Urinary bladder (tissue), 4 donors: ENCODE data around the gene TLE1. TPM values are rescaled to one million over a fixed set of nuclear protein-coding genes. Genes with fewer than 3 reads are reported as not detected.

Experiments used
- DNase-seq: peaks from one replicate; pipeline ENCODE4 v3.0.0-alpha.2; 2015; ENCODE audit errors: extremely low spot score
- H3K27ac ChIP-seq: one replicate; pipeline ENCODE4 v1.5.1; 2013; ENCODE audit warnings: low read depth, mild to moderate bottlenecking, moderate library complexity
- H3K36me3 ChIP-seq: one replicate; pipeline ENCODE4 v1.6.1; 2013; ENCODE audit warnings: mild to moderate bottlenecking, moderate library complexity; ENCODE audit not compliant: insufficient read depth
- H3K4me1 ChIP-seq: one replicate; pipeline ENCODE4 v1.6.1; 2013; ENCODE audit warnings: mild to moderate bottlenecking, moderate library complexity; ENCODE audit not compliant: insufficient read depth
- H3K4me3 ChIP-seq: one replicate; pipeline ENCODE4 v1.5.1; 2013; ENCODE audit warnings: low read depth, low read length
- WGBS: extraction: QIAGEN DNeasy Blood & Tissue Kit; methylation state at CpG from one replicate; pipeline ENCODE4 v1.1.7; 2013; 5-methylcytosine and 5-hydroxymethylcytosine counted together
- polyA plus RNA-seq: library from polyadenylated mRNA; stranded (reverse); fragments of 200-250 nt; gene quantifications from one replicate; pipeline ENCODE4 v1.2.3, GENCODE V29; 2013
- small RNA-seq: library from RNA; depleted of rRNA; stranded (forward); fragments of <200 nt; gene quantifications from one replicate; pipeline ENCODE3, GENCODE V24; 2014
- total RNA-seq: library from RNA; depleted of rRNA; stranded (reverse); fragments of >200 nt; gene quantifications from one replicate; pipeline ENCODE4 v1.2.3, GENCODE V29; 2014
- donor health status: healthy with polysubstance abuse.
- donor health status: healthy.

TLE1 gene
- total and polyA plus RNA-seq, 2 donors, result 37.6 to 52.7 TPM

- no peak overlapping the region for H3K27ac ChIP-seq
- 93% methylated on average over 1 of the region's 1 CpG for WGBS
- H3K4me3 ChIP-seq, result no peak overlapping the region
- H3K4me1 ChIP-seq, result no peaks in the 10 kb centered on the region
- no peak for DNase-seq
- no peaks in the 10 kb centered on the region for H3K36me3 ChIP-seq
Observed at GRCh38 chr9:81537964-81538363, 151.4 kb downstream of the TLE1 start.

GRCh38 chr9:81536242-81537025 is 152.9 kb downstream of the TLE1 start:
- no peak overlapping the region for H3K27ac ChIP-seq
- DNase-seq, result no peak
- H3K4me3 ChIP-seq, result no peak overlapping the region
- 91% methylated on average over 9 of the region's 9 CpGs for WGBS
- H3K36me3 ChIP-seq, result no peaks in the 10 kb centered on the region
- H3K4me1 ChIP-seq, result no peaks in the 10 kb centered on the region

GRCh38 chr9:81535542-81536241 is 153.7 kb downstream of the TLE1 start:
- H3K4me3 ChIP-seq, result no peak overlapping the region
- 79% methylated on average over 9 of the region's 9 CpGs for WGBS
- no peak for DNase-seq
- H3K36me3 ChIP-seq, result no peaks in the 10 kb centered on the region
- H3K4me1 ChIP-seq, result no peaks in the 10 kb centered on the region
- H3K27ac ChIP-seq, result no peak overlapping the region

GRCh38 chr9:81534138-81534875 is 155.0 kb downstream of the TLE1 start:
- Histone ChIP-seq H3K4me1 (no peaks in the 10 kb centered on the region), H3K27ac (no peak overlapping the region), H3K4me3 (no peak overlapping the region), H3K36me3 (no peaks in the 10 kb centered on the region)
- DNase-seq, result no peak
- WGBS, result 92% methylated on average over 4 of the region's 4 CpGs

Small RNA genes lying within 50 kb of the gene (small RNA-seq; reads per million reads assigned to genes)
- not detected for gene RNU6-1035P

Other genes with a start within 250 kb of the TLE1 start
- gene SPATA31D4, start 238.9 kb upstream of the TLE1 start, total RNA-seq, result not detected
- gene SPATA31D4, start 238.9 kb upstream of the TLE1 start, polyA plus RNA-seq, result not detected